Cardiac muscle cell (in vitro differentiated cells and primary cell): ENCODE data around the gene FLCN. TPM values are rescaled to one million over a fixed set of nuclear protein-coding genes. Genes with fewer than 3 reads are reported as not detected.

Experiments
- DNase-seq, 2 donors: peaks; one replicate each; pipeline versions ENCODE4 v3.0.0 to v3.0.0-alpha.2; 2010 to 2017; ENCODE audit warnings: low read depth in 1 of 2, low spot score in 1 of 2
- H3K27ac ChIP-seq: fragments of 200-600 bp; sonication (generic); 2 replicates; pipeline ENCODE4 v1.5.1; 2016
- H3K27me3 ChIP-seq: fragments of 200-600 bp; sonication (generic); 2 replicates; pipeline ENCODE4 v1.6.0; 2016; ENCODE audit warnings: control low read depth
- H3K36me3 ChIP-seq: fragments of 200-600 bp; sonication (generic); 2 replicates; pipeline ENCODE4 v1.5.1; 2016; ENCODE audit warnings: control low read depth
- H3K4me1 ChIP-seq: fragments of 200-600 bp; sonication (generic); 2 replicates; pipeline ENCODE4 v1.8.1; 2017; ENCODE audit warnings: low read depth, mild to moderate bottlenecking, mixed run types
- H3K4me3 ChIP-seq: fragments of 200-600 bp; sonication (generic); 2 replicates; pipeline ENCODE4 v1.5.1; 2016; ENCODE audit warnings: mild to moderate bottlenecking
- H3K9me3 ChIP-seq: fragments of 200-600 bp; sonication (generic); 2 replicates; pipeline ENCODE4 v1.5.1; 2017; ENCODE audit warnings: low read depth, mild to moderate bottlenecking, control low read depth
- CTCF ChIP-seq: IDR thresholded peaks from 2 replicates; pipeline ENCODE4 v1.5.1; 2012; ENCODE audit warnings: low read depth, mild to moderate bottlenecking, low read length
- polyA plus RNA-seq: library from polyadenylated mRNA; unstranded; fragments of >200 nt; fragmentation: Nextera tagmentation; extraction: Ambion mirVana; gene quantifications from 2 replicates; pipeline ENCODE4 v1.2.1, GENCODE V29; 2016
- total RNA-seq: library from RNA; depleted of rRNA; stranded (reverse); fragments of >200 nt; gene quantifications from 2 replicates; pipeline ENCODE4 v1.2.3, GENCODE V29; 2016

The FLCN gene
- total and polyA plus RNA-seq, 2 experiments from 2014 or later, result 12.8 to 34.2 TPM

- no peak within 1 kb of the TSS for H3K4me3 ChIP-seq
- H3K27ac ChIP-seq, result no peak within 1 kb of the TSS
- H3K36me3 ChIP-seq, result no peaks in the 10 kb centered on the region
- no peak for TF ChIP-seq CTCF
- peak in 1 of 2 donors; percentile 67 for DNase-seq
- H3K4me1 ChIP-seq, result no peaks in the 10 kb centered on the region
- H3K27me3 ChIP-seq, result no peaks in the 10 kb centered on the region
- H3K9me3 ChIP-seq, result no peaks in the 10 kb centered on the region
Observed at GRCh38 chr17:17206124-17206912, 30.6 kb downstream of the FLCN start, which contains the start of gene PLD6. Gene PLD6 (minus strand): TSS chr17:17206333. CDS start chr17:17206286, 47 bp downstream.

- no peak overlapping the region for H3K4me3 ChIP-seq
- no peak for TF ChIP-seq CTCF
- peak in 1 of 2 donors; percentile 27 for DNase-seq
- H3K27me3 ChIP-seq, result no peaks in the 10 kb centered on the region
- H3K9me3 ChIP-seq, result no peaks in the 10 kb centered on the region
- no peak overlapping the region for H3K27ac ChIP-seq
- no peaks in the 10 kb centered on the region for H3K36me3 ChIP-seq
- no peaks in the 10 kb centered on the region for H3K4me1 ChIP-seq
Observed at GRCh38 chr17:17205368-17206123, 31.4 kb downstream of the FLCN start.

GRCh38 chr17:17204635-17205231, 32.2 kb downstream of the FLCN start:
- no peaks in the 10 kb centered on the region for H3K9me3 ChIP-seq
- no peaks in the 10 kb centered on the region for H3K4me1 ChIP-seq
- H3K36me3 ChIP-seq, result no peaks in the 10 kb centered on the region
- no peak for TF ChIP-seq CTCF
- H3K27ac ChIP-seq, result no peak overlapping the region
- H3K4me3 ChIP-seq, result no peak overlapping the region
- H3K27me3 ChIP-seq, result no peaks in the 10 kb centered on the region
- no peak for DNase-seq

GRCh38 chr17:17204041-17204591, 32.9 kb downstream of the FLCN start:
- Histone ChIP-seq H3K4me1 (no peaks in the 10 kb centered on the region), H3K27ac (no peak overlapping the region), H3K9me3 (no peaks in the 10 kb centered on the region), H3K4me3 (no peak overlapping the region), H3K36me3 (no peaks in the 10 kb centered on the region), H3K27me3 (no peaks in the 10 kb centered on the region)
- no peak for DNase-seq
- no peak for TF ChIP-seq CTCF

GRCh38 chr17:17203173-17203730, 33.7 kb downstream of the FLCN start:
- Histone ChIP-seq H3K4me3 (no peak overlapping the region), H3K4me1 (no peaks in the 10 kb centered on the region), H3K27me3 (no peaks in the 10 kb centered on the region), H3K27ac (no peak overlapping the region), H3K9me3 (no peaks in the 10 kb centered on the region), H3K36me3 (no peaks in the 10 kb centered on the region)
- no peak for DNase-seq
- no peak for TF ChIP-seq CTCF
